Lower leg skin (tissue), 4 donors: ENCODE data around the gene OR2J3. TPM values are rescaled to one million over a fixed set of nuclear protein-coding genes. Genes with fewer than 3 reads are reported as not detected.
"Not testable (repeated sequence)": the region's sequence is repeated elsewhere in the genome, so short reads cannot be mapped to it uniquely, and the experiment has no call there.

Experiments
- DNase-seq, 2 donors: peaks; one replicate each; pipeline ENCODE4 v3.0.0-alpha.2; 2019; ENCODE audit warnings: low spot score in 2 of 2
- H3K4me3 ChIP-seq: fragments of 200-600 bp; sonication (generic); 2 replicates; pipeline ENCODE4 v1.5.1; 2017; ENCODE audit warnings: mild to moderate bottlenecking, low read depth; ENCODE audit not compliant: poor library complexity, severe bottlenecking
- POLR2A ChIP-seq, 2 donors: fragments of 450-650 bp; IDR thresholded peaks; one replicate each; pipeline ENCODE4 v1.6.1; 2016 to 2017; ENCODE audit warnings: antibody characterized with exemption in 2 of 2, mild to moderate bottlenecking in 1 of 2, moderate library complexity in 1 of 2
- WGBS, 2 donors: methylation state at CpG; one replicate each; pipeline ENCODE4 v1.1.5; 2018; 5-methylcytosine and 5-hydroxymethylcytosine counted together
- intact Hi-C: fragments of 100-400 bp; cut with DNase I; formaldehyde crosslinking; loops from one replicate; pipeline ENCODE4 v1.15.0; 2023; ENCODE audit warnings: low total_unique reads
- total RNA-seq, 4 donors: library from RNA; depleted of rRNA; stranded (reverse); fragments of >200 nt; gene quantifications; one replicate each; pipeline ENCODE4 v1.1.0, GENCODE V29; 2016
- TF ChIP-seq, protein P1 (sequence below), 3 donors: fragments of 450-650 bp; IDR thresholded peaks; one replicate each; pipeline ENCODE4 v1.5.1; 2016; ENCODE audit warnings: antibody characterized with exemption in 3 of 3, mild to moderate bottlenecking in 3 of 3, moderate library complexity in 2 of 3

OR2J3 gene
- total RNA-seq, 4 donors from 2014 or later, result not detected

DNA sequence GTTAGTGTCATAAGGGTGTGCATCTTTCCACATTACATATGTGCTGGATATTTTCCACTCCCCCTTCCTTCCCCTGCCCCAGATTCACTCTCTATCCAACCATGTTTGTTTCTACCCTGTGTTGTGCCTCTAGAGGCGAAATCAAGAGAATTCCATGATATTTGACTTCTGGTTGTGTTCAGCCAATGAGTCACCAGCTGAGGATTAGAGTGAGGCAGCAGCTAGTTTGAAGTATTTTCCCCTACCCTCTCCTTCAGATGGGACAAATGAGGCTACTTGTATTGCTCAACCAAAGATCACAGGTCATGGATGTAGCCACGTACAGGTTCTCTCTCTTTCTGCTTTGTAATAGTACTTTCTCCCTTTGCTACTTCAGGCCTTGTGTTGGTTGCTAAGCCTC lies 38.3 kb downstream of the OR2J3 start:
- intact Hi-C loops, result no loop called here
- DNase-seq, result no peak
- 57 to 62% methylated on average over 2 of the region's 2 CpGs for WGBS, 2 donors
- H3K4me3 ChIP-seq, result no peak overlapping the region
- TF ChIP-seq POLR2A (IDR thresholded peaks at IDR 0.05), result no peak
- TF ChIP-seq, protein P1, sequence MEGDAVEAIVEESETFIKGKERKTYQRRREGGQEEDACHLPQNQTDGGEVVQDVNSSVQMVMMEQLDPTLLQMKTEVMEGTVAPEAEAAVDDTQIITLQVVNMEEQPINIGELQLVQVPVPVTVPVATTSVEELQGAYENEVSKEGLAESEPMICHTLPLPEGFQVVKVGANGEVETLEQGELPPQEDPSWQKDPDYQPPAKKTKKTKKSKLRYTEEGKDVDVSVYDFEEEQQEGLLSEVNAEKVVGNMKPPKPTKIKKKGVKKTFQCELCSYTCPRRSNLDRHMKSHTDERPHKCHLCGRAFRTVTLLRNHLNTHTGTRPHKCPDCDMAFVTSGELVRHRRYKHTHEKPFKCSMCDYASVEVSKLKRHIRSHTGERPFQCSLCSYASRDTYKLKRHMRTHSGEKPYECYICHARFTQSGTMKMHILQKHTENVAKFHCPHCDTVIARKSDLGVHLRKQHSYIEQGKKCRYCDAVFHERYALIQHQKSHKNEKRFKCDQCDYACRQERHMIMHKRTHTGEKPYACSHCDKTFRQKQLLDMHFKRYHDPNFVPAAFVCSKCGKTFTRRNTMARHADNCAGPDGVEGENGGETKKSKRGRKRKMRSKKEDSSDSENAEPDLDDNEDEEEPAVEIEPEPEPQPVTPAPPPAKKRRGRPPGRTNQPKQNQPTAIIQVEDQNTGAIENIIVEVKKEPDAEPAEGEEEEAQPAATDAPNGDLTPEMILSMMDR (IDR thresholded peaks at IDR 0.05), result no peak

DNA sequence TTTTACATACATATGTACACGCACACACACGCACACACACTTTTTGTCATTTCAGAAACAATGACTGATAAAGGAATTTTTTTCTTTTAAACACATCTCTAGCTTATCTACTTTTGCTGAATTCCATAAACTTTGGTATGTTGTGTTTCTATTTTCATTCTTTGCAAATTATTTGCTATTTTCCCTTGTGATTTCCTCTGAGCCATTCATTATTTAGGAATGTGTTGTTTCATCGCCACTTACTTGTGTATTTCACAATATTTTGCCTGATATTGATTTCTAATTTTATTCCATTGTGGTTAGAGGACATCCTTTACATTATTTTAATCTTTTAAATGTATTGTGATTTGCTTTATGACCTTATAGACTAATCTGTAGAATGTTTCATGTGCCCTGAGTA lies 39.2 kb downstream of the OR2J3 start:
- TF ChIP-seq, protein P1 (IDR thresholded peaks at IDR 0.05), result no peak
- no peak for TF ChIP-seq POLR2A (IDR thresholded peaks at IDR 0.05)
- intact Hi-C loops, result no loop called here
- 86 to 95% methylated on average over 3 of the region's 3 CpGs for WGBS, 2 donors
- no peak for DNase-seq
- H3K4me3 ChIP-seq, result no peak overlapping the region

DNA sequence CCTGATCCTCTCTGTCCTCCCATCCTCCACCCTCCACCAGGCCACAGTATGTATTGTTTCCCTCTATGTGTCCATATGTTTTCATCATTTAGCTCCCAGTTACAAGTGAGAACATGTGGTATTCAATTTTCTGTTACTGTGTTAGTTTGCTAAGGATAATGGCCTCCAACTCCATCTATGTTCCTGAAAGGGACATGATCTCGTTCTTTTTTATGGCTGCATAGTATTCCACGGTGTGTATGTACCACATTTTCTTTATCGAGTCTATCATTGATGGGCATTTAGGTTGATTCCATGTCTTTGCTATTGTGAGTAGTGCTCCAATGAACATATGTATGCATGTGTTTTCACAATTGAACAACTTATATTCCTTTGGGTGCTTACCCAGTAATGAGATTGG lies 41.6 kb downstream of the OR2J3 start:
- DNase-seq, intact Hi-C loops, H3K4me3 ChIP-seq: not testable (repeated sequence)
- WGBS, 2 donors, result 57 to 71% methylated on average over 3 of the region's 3 CpGs

DNA sequence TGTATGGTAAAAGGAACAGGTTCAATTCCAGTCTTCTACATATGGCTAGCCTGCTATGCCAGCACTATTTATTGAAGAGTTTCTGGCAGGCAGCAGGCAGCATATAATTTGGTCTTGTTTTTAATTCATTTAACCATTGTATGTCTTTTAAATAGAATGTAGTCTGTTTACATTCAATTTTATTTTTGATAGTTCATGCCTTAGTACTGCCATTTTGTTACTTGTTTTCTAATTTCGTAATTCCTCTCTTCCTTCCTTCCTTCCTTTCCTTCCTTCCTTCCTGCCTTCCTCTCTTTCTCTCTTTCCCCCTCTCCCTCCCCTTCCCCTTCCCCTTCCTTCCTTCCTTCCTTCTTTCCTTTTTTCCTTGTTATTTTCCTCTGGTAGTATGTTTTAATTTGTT lies 45.2 kb downstream of the OR2J3 start:
- intact Hi-C loops, result no loop called here
- DNase-seq, result no peak
- TF ChIP-seq, protein P1 (IDR thresholded peaks at IDR 0.05), result no peak
- no peak for TF ChIP-seq POLR2A (IDR thresholded peaks at IDR 0.05)
- H3K4me3 ChIP-seq, result no peak overlapping the region
- WGBS, 2 donors, result 67 to 81% methylated on average over 1 of the region's 1 CpG

DNA sequence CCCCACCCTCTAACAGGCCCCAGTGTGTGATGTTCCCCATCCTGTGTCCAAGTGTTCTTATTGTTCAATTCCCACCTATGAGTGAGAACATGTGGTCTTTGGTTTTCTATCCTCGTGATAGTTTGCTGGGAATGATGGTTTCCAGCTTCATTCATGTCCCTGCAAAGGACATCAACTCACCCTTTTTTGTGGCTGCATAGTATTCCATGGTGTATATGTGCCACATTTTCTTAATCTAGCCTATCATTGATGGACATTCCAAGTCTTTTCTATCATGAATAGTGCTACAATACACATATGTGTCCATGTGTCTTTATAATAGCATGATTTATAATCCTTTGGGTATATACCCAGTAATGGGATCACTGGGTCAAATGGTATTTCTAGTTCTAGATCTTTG lies 47.3 kb downstream of the OR2J3 start:
- 51 to 52% methylated on average over 1 of the region's 1 CpG for WGBS, 2 donors
- H3K4me3 ChIP-seq, DNase-seq, intact Hi-C loops: not testable (repeated sequence)

DNA sequence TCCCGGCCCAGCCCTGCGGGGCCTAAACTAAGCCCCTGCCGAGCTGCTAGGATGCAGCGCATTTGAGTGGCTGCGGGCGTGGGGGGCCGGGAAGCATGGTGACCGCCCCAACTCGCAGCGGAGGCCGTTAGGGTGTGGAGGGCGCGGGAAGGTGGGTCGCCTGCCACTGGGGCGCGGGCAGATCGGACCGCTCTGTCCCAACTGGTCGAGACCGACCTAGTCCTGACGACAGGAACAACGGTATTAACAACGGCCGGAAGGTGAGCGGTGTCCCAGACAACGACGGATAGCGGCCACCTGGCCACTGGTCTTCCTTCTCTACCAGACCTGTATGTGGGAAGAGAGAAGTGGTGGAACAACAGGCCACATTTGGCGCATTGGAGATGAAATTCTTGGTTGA lies 52.1 kb downstream of the OR2J3 start:
- DNase-seq, H3K4me3 ChIP-seq, intact Hi-C loops: not testable (repeated sequence)
- 93 to 95% methylated on average over 11 to 15 of the region's 29 CpGs for WGBS, 2 donors

Other genes starting within 250 kb of the OR2J3 start
- 10 to 100 TPM; 32.2 to 38.9 (median 35.6) TPM for gene TRIM27, start 184.1 kb upstream of the OR2J3 start, total RNA-seq
- gene ZNF311, start 102.7 kb upstream of the OR2J3 start, total RNA-seq, result 1 to 10 TPM in 2 of 4 donors, under 1 TPM in 1, not detected in 1; 0.69 to 1.4 (median 1.1) TPM
- gene OR2W1, start 62.9 kb upstream of the OR2J3 start, total RNA-seq, result not detected
- gene OR2B3, start 20.7 kb upstream of the OR2J3 start, total RNA-seq, result not detected
- not detected for gene OR2J1, start 8.6 kb upstream of the OR2J3 start, total RNA-seq
- gene OR2J2, start 62.8 kb downstream of the OR2J3 start, total RNA-seq, result not detected
- not detected for gene OR14J1, start 193.6 kb downstream of the OR2J3 start, total RNA-seq